Activated CD8-positive, alpha-beta T cell treated with anti-CD3 and anti-CD28 coated beads for 36 hours (primary cell): Measurements from ENCODE around the gene AK4. TPM values are rescaled to one million over a fixed set of nuclear protein-coding genes. Genes with fewer than 3 reads are reported as not detected.

Source experiments
- ATAC-seq: fragments of 200-7000 bp; cut with Tn5 transposase; one replicate; pipeline ENCODE4 v1.10.0; 2021; ENCODE audit warnings: mild to moderate bottlenecking, moderate library complexity
- CTCF ChIA-PET: fragments of 350-600 bp; sonication (Branson Sonifier 250); formaldehyde crosslinking; loops from one replicate; lab custom pipeline; 2021; ENCODE audit warnings: antibody characterized with exemption; lab: Charles Lee
- POLR2A ChIA-PET: fragments of 350-600 bp; sonication (Branson Sonifier 250); formaldehyde crosslinking; loops from one replicate; lab custom pipeline; 2021; ENCODE audit warnings: antibody characterized with exemption; lab: Charles Lee
- DNase-seq: peaks from one replicate; pipeline ENCODE4 v3.0.0-alpha.2; 2020
- H3K27ac Mint-ChIP-seq: one replicate; pipeline ENCODE4 v1.8.0; 2021; ENCODE audit warnings: mild to moderate bottlenecking, mixed read lengths
- H3K27me3 Mint-ChIP-seq: one replicate; pipeline ENCODE4 v1.8.0; 2021; ENCODE audit warnings: mixed read lengths
- H3K36me3 Mint-ChIP-seq: one replicate; pipeline ENCODE4 v1.8.0; 2021; ENCODE audit warnings: low read depth, mixed read lengths
- H3K4me1 Mint-ChIP-seq: one replicate; pipeline ENCODE4 v1.8.0; 2021; ENCODE audit warnings: low read depth, mixed read lengths
- H3K4me3 Mint-ChIP-seq: one replicate; pipeline ENCODE4 v1.8.0; 2021; ENCODE audit warnings: mild to moderate bottlenecking, moderate library complexity, mixed read lengths
- H3K9me3 Mint-ChIP-seq: one replicate; pipeline ENCODE4 v1.8.0; 2021; ENCODE audit warnings: mixed read lengths
- intact Hi-C: fragments of 100-400 bp; cut with micrococcal nuclease; formaldehyde crosslinking; loops from one replicate; pipeline ENCODE4 v1.10.0; 2022
- total RNA-seq, 2 experiments: library from RNA; stranded (reverse); gene quantifications; one replicate each; pipeline ENCODE4 v1.2.3, GENCODE V29; 2021
- TF ChIP-seq, protein P1 (sequence below): fragments of 200-600 bp; IDR thresholded peaks from one replicate; pipeline ENCODE4 v1.8.0; 2022; ENCODE audit warnings: antibody characterized with exemption, mild to moderate bottlenecking

The AK4 gene
- total RNA-seq, 2 experiments from 2014 or later, result 151 to 156 TPM

GRCh38 chr1:65172936-65173690 lies 25.1 kb downstream of the AK4 start:
- TF ChIP-seq, protein P1, sequence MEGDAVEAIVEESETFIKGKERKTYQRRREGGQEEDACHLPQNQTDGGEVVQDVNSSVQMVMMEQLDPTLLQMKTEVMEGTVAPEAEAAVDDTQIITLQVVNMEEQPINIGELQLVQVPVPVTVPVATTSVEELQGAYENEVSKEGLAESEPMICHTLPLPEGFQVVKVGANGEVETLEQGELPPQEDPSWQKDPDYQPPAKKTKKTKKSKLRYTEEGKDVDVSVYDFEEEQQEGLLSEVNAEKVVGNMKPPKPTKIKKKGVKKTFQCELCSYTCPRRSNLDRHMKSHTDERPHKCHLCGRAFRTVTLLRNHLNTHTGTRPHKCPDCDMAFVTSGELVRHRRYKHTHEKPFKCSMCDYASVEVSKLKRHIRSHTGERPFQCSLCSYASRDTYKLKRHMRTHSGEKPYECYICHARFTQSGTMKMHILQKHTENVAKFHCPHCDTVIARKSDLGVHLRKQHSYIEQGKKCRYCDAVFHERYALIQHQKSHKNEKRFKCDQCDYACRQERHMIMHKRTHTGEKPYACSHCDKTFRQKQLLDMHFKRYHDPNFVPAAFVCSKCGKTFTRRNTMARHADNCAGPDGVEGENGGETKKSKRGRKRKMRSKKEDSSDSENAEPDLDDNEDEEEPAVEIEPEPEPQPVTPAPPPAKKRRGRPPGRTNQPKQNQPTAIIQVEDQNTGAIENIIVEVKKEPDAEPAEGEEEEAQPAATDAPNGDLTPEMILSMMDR, result no peak
- ChIA-PET CTCF (interaction anchor here (0.9 to 1.0 kb wide), 2 partner anchors 10 to 16 kb away, joined by 4 read pairs; no protein-coding TSS in a partner anchor), POLR2A (no interaction called here)
- no peak overlapping the region for H3K27ac Mint-ChIP-seq
- no peaks in the 10 kb centered on the region for H3K9me3 Mint-ChIP-seq
- peaks cover 3% of the 10 kb centered on the region for H3K4me1 Mint-ChIP-seq
- H3K27me3 Mint-ChIP-seq, result no peaks in the 10 kb centered on the region
- DNase-seq (no peak), ATAC-seq (no peak)
- H3K4me3 Mint-ChIP-seq, result no peak overlapping the region
- intact Hi-C loops, result no loop called here
- H3K36me3 Mint-ChIP-seq, result no peaks in the 10 kb centered on the region

GRCh38 chr1:65174585-65174984 lies 26.6 kb downstream of the AK4 start:
- no peak overlapping the region for H3K27ac Mint-ChIP-seq
- no peak for ATAC-seq
- CTCF ChIA-PET, result no interaction called here
- POLR2A ChIA-PET, result no interaction called here
- H3K4me3 Mint-ChIP-seq, result no peak overlapping the region
- TF ChIP-seq, protein P1, result no peak
- DNase-seq, result no peak
- no peaks in the 10 kb centered on the region for H3K9me3 Mint-ChIP-seq
- no peaks in the 10 kb centered on the region for H3K27me3 Mint-ChIP-seq
- peaks cover 3% of the 10 kb centered on the region for H3K4me1 Mint-ChIP-seq
- no peaks in the 10 kb centered on the region for H3K36me3 Mint-ChIP-seq
- intact Hi-C loops, result no loop called here

GRCh38 chr1:65175171-65176055 lies 27.4 kb downstream of the AK4 start:
- Mint-ChIP-seq H3K27me3 (no peaks in the 10 kb centered on the region), H3K9me3 (no peaks in the 10 kb centered on the region), H3K27ac (no peak overlapping the region), H3K36me3 (no peaks in the 10 kb centered on the region), H3K4me3 (no peak overlapping the region), H3K4me1 (peaks cover 3% of the 10 kb centered on the region)
- TF ChIP-seq, protein P1, result no peak
- no peak for ATAC-seq
- CTCF ChIA-PET, result no interaction called here
- intact Hi-C loops, result no loop called here
- DNase-seq, result no peak
- POLR2A ChIA-PET, result no interaction called here

- POLR2A ChIA-PET, result no interaction called here
- TF ChIP-seq, protein P1, result no peak
- ATAC-seq, result no peak
These were observed 28.1 kb downstream of the AK4 start for GRCh38 chr1:65176056-65176450.

DNA sequence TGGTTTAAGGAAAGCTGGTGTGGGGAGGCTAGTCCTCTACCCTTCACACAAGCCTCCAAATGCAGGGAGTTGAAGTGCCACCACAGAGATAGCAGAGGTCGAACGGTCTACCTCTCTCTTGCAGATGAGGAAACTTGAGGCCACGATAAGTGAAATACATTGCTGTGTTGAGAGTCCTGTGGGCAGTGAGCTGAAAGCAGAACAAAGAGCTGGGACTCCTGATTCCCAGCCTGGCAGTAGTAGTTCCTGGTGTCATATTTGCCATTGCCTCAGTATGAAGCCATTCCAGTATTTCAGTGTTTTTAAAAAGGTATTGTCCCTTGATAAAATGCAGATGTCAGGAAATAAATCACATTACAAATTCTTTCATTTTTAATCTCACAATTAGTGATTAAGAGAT lies 28.6 kb downstream of the AK4 start:
- no peaks in the 10 kb centered on the region for H3K9me3 Mint-ChIP-seq
- H3K4me3 Mint-ChIP-seq, result no peak overlapping the region
- TF ChIP-seq, protein P1, result no peak
- no peaks in the 10 kb centered on the region for H3K27me3 Mint-ChIP-seq
- ChIA-PET POLR2A (no interaction called here), CTCF (interaction anchor here (1.0 kb wide), 1 partner anchor 32 kb away, joined by 3 read pairs; no protein-coding TSS in a partner anchor)
- ATAC-seq (no peak), DNase-seq (no peak)
- H3K36me3 Mint-ChIP-seq, result no peaks in the 10 kb centered on the region
- intact Hi-C loops, result no loop called here
- H3K4me1 Mint-ChIP-seq, result peaks cover 3% of the 10 kb centered on the region
- H3K27ac Mint-ChIP-seq, result no peak overlapping the region

More at GRCh38 chr1:65176056-65176450, 28.1 kb downstream of the AK4 start:
- Mint-ChIP-seq H3K27me3 (no peaks in the 10 kb centered on the region), H3K4me3 (no peak overlapping the region), H3K9me3 (no peaks in the 10 kb centered on the region), H3K36me3 (no peaks in the 10 kb centered on the region), H3K4me1 (peaks cover 3% of the 10 kb centered on the region), H3K27ac (no peak overlapping the region)
- intact Hi-C loops, result no loop called here
- CTCF ChIA-PET, result no interaction called here
- no peak for DNase-seq
